Caco-2 (cell line): ENCODE measurements around the gene SLITRK3. TPM values are rescaled to one million over a fixed set of nuclear protein-coding genes. Genes with fewer than 3 reads are reported as not detected.

Source experiments
- BruUV-seq: library from RNA; stranded (reverse); fragments of 400-500 nt; replicated peaks from 2 replicates; lab custom pipeline; 2021; lab: Mats Ljungman, UMichigan
- CTCF ChIA-PET: fragments of 300-600 bp; sonication (Branson Sonifier 250); formaldehyde crosslinking; loops from one replicate; lab custom pipeline; 2022; ENCODE audit warnings: antibody characterized with exemption; lab: Charles Lee
- POLR2A ChIA-PET: fragments of 300-600 bp; sonication (Branson Sonifier 250); formaldehyde crosslinking; loops from one replicate; lab custom pipeline; 2022; ENCODE audit warnings: antibody characterized with exemption; lab: Charles Lee
- DNase-seq, 2 experiments: peaks; one replicate each; pipeline versions ENCODE4 v3.0.0 to v3.0.0-alpha.2; 2020 to 2022
- H3K27me3 ChIP-seq: replicated peaks from 2 replicates; pipeline ENCODE4 v1.6.0; 2011; ENCODE audit warnings: low read length; ENCODE audit not compliant: control insufficient read depth, insufficient read depth
- H3K36me3 ChIP-seq: 2 replicates; pipeline ENCODE4 v1.5.1; 2011; ENCODE audit warnings: low read length; ENCODE audit not compliant: control insufficient read depth, insufficient read depth
- H3K4me1 ChIP-seq: fragments of 250-450 bp; sonication (Bioruptor Pico); 2 replicates; pipeline ENCODE4 v1.5.1; 2020; ENCODE audit warnings: mild to moderate bottlenecking
- H3K4me3 ChIP-seq: 2 replicates; pipeline ENCODE4 v1.5.1; 2011; ENCODE audit warnings: low read depth, mild to moderate bottlenecking, control low read depth, low read length
- H3K9me3 ChIP-seq: fragments of 250-450 bp; sonication (Bioruptor Pico); 2 replicates; pipeline ENCODE4 v1.5.1; 2020; ENCODE audit warnings: mild to moderate bottlenecking, moderate library complexity
- H3K27ac Mint-ChIP-seq: one replicate; pipeline ENCODE4 v1.8.0; 2022; ENCODE audit warnings: mixed read lengths; ENCODE audit not compliant: unreplicated experiment
- H3K27me3 Mint-ChIP-seq: one replicate; pipeline ENCODE4 v1.8.0; 2022; ENCODE audit warnings: mixed read lengths; ENCODE audit not compliant: insufficient read depth, unreplicated experiment
- H3K36me3 Mint-ChIP-seq: one replicate; pipeline ENCODE4 v1.8.0; 2022; ENCODE audit warnings: mild to moderate bottlenecking, mixed read lengths; ENCODE audit not compliant: insufficient read depth, unreplicated experiment
- H3K4me1 Mint-ChIP-seq: one replicate; pipeline ENCODE4 v1.8.0; 2022; ENCODE audit warnings: low read depth, mixed read lengths; ENCODE audit not compliant: unreplicated experiment
- H3K4me3 Mint-ChIP-seq: one replicate; pipeline ENCODE4 v1.8.0; 2022; ENCODE audit warnings: mild to moderate bottlenecking, moderate library complexity, mixed read lengths; ENCODE audit not compliant: unreplicated experiment
- H3K9me3 Mint-ChIP-seq: one replicate; pipeline ENCODE4 v1.8.0; 2022; ENCODE audit warnings: mixed read lengths; ENCODE audit not compliant: unreplicated experiment
- intact Hi-C: fragments of 100-400 bp; cut with micrococcal nuclease; formaldehyde crosslinking; loops from one replicate; pipeline ENCODE4 v1.10.0; 2022; ENCODE audit not compliant: unreplicated experiment
- total RNA-seq: library from RNA; stranded (reverse); gene quantifications from 2 replicates; pipeline ENCODE4 v1.2.3, GENCODE V29; 2022
- TF ChIP-seq, protein P1 (sequence below), 2 experiments: fragments of 200-600 bp in 1 of 2; IDR thresholded peaks; 1 replicate in 1 of 2; 2 replicates in 1 of 2; pipeline versions ENCODE4 v1.5.1 to v1.8.0; 2011 to 2022; ENCODE audit warnings: antibody characterized with exemption in 1 of 2, control low read depth in 1 of 2, inconsistent platforms in 1 of 2, low read depth in 1 of 2, low read length in 1 of 2, mild to moderate bottlenecking in 1 of 2, moderate library complexity in 1 of 2; ENCODE audit not compliant: insufficient read depth in 1 of 2, severe bottlenecking in 1 of 2, unreplicated experiment in 1 of 2

Gene SLITRK3
- total RNA-seq, 1 experiment from 2014 or later, result not detected

DNA sequence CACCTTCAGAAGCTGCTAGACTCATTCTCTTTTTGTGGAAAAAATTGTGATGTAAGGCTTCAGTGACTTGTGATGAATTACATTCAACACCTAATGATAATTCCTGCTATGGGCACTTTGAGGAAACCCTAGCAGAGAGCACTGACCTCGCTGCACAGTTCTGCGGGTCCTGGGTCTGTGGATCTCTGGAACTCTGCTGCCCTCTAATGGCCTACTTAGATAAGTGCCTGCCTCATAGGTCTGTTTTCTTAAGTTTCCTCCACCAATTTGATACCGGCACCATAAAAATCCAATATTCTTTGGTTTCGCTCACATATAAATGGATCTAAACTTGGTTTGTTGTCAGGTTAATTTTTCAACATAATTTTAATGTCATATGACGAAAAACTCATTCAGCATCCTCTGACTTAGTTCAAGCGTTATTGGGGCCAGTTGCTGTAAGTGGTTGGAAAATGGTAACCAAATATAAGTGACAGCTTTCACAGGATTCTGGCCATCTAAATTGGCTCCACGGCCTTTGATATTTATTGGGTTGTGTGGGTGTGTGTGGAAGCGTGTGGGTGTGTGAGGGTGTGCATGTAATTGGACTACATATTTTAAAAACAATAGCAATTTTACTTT, 10.4 kb downstream of the SLITRK3 start:
- no peaks in the 10 kb centered on the region for H3K36me3 ChIP-seq
- CTCF ChIA-PET, result no interaction called here
- no peaks in the 10 kb centered on the region for H3K4me1 Mint-ChIP-seq
- no peak overlapping the region for H3K4me3 ChIP-seq
- H3K9me3 Mint-ChIP-seq, result no peaks in the 10 kb centered on the region
- no TSS peak for BruUV-seq
- TF ChIP-seq, protein P1, sequence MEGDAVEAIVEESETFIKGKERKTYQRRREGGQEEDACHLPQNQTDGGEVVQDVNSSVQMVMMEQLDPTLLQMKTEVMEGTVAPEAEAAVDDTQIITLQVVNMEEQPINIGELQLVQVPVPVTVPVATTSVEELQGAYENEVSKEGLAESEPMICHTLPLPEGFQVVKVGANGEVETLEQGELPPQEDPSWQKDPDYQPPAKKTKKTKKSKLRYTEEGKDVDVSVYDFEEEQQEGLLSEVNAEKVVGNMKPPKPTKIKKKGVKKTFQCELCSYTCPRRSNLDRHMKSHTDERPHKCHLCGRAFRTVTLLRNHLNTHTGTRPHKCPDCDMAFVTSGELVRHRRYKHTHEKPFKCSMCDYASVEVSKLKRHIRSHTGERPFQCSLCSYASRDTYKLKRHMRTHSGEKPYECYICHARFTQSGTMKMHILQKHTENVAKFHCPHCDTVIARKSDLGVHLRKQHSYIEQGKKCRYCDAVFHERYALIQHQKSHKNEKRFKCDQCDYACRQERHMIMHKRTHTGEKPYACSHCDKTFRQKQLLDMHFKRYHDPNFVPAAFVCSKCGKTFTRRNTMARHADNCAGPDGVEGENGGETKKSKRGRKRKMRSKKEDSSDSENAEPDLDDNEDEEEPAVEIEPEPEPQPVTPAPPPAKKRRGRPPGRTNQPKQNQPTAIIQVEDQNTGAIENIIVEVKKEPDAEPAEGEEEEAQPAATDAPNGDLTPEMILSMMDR (IDR thresholded peaks at IDR 0.05; ENCODE audit: insufficient read depth in 1 of 2, low read depth in 1 of 2, low read length in 1 of 2, severe bottlenecking in 1 of 2, unreplicated experiment in 1 of 2), result peak; percentile 73 to 80
- no peak overlapping the region for H3K27ac Mint-ChIP-seq
- H3K27me3 Mint-ChIP-seq, result no peaks in the 10 kb centered on the region
- H3K9me3 ChIP-seq, result no peaks in the 10 kb centered on the region
- POLR2A ChIA-PET, result no interaction called here
- H3K4me3 Mint-ChIP-seq, result no peak overlapping the region
- intact Hi-C loops, result loop anchor here (1.0 to 5.0 kb wide), 6 partner anchors 54 to 735 kb away; no protein-coding TSS in a partner anchor
- peak; percentile 65 for DNase-seq
- no peaks in the 10 kb centered on the region for H3K27me3 ChIP-seq
- H3K4me1 ChIP-seq, result no peaks in the 10 kb centered on the region
- H3K36me3 Mint-ChIP-seq, result no peaks in the 10 kb centered on the region

DNA sequence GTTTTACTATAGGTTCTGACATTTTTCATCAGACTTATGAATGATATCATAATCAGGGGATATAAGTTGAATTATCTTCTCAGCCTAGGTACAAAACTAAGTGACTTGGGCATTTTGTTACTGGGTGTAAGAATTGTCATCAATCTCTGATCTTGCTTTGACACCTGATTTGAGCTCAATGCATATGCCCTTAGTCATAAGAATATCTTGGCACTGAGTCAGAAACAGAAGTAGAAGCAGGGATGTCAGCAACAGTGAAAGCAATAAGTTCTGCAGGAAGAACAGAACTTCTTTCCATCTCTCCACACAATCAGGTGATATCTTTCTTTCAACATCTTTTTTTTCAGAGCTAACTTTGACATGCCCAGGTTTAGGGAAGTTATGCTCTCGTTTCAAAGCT, 14.6 kb downstream of the SLITRK3 start:
- Mint-ChIP-seq H3K27ac (no peak overlapping the region), H3K4me3 (no peak overlapping the region), H3K4me1 (no peaks in the 10 kb centered on the region), H3K36me3 (no peaks in the 10 kb centered on the region), H3K9me3 (no peaks in the 10 kb centered on the region), H3K27me3 (no peaks in the 10 kb centered on the region)
- TF ChIP-seq, protein P1 (IDR thresholded peaks at IDR 0.05; ENCODE audit: insufficient read depth in 1 of 2, low read depth in 1 of 2, low read length in 1 of 2, severe bottlenecking in 1 of 2, unreplicated experiment in 1 of 2), result no peak
- ChIA-PET CTCF (no interaction called here), POLR2A (no interaction called here)
- Histone ChIP-seq H3K4me1 (no peaks in the 10 kb centered on the region), H3K36me3 (no peaks in the 10 kb centered on the region), H3K27me3 (no peaks in the 10 kb centered on the region), H3K4me3 (no peak overlapping the region), H3K9me3 (no peaks in the 10 kb centered on the region)
- no peak for DNase-seq
- intact Hi-C loops, result no loop called here
- no TSS peak for BruUV-seq

DNA sequence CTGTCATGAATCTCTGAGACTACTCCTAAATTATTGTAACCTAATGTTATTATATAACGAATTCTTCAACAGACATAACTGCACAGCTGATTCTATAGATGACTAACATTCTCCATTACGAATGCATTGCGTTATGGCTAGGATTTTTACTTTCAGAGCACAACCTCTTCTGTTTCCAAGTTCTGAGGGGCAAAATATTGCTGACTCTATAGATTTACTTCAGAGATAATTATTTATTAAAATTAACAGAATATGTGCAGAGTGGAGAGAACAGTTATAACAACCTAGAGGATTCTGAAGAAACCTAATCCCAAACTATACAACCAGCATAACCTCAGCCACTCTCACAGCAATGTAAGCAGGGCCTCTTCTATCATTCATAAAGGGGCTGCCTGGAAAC, 25.9 kb downstream of the SLITRK3 start:
- Mint-ChIP-seq H3K36me3 (no peaks in the 10 kb centered on the region), H3K4me1 (no peaks in the 10 kb centered on the region), H3K4me3 (no peak overlapping the region), H3K9me3 (no peaks in the 10 kb centered on the region), H3K27ac (no peak overlapping the region), H3K27me3 (no peaks in the 10 kb centered on the region)
- TF ChIP-seq, protein P1 (IDR thresholded peaks at IDR 0.05; ENCODE audit: insufficient read depth in 1 of 2, low read depth in 1 of 2, low read length in 1 of 2, severe bottlenecking in 1 of 2, unreplicated experiment in 1 of 2), result no peak
- H3K4me1 ChIP-seq, result no peaks in the 10 kb centered on the region
- H3K27me3 ChIP-seq, result no peaks in the 10 kb centered on the region
- no peaks in the 10 kb centered on the region for H3K36me3 ChIP-seq
- intact Hi-C loops, result no loop called here
- CTCF ChIA-PET, result no interaction called here
- DNase-seq, result no peak
- no TSS peak for BruUV-seq
- POLR2A ChIA-PET, result no interaction called here
- no peaks in the 10 kb centered on the region for H3K9me3 ChIP-seq
- no peak overlapping the region for H3K4me3 ChIP-seq
